HCT116 (cell line): ENCODE results near the gene MTHFR. TPM values are rescaled to one million over a fixed set of nuclear protein-coding genes. Genes with fewer than 3 reads are reported as not detected.

Experiments
- ATAC-seq: fragments of 200-7000 bp; cut with Tn5 transposase; 2 replicates; pipeline ENCODE4 v1.9.1; 2020; ENCODE audit warnings: mild to moderate bottlenecking, moderate library complexity
- BruUV-seq: library from RNA; stranded (reverse); fragments of 400-500 nt; replicated peaks from 2 replicates; lab custom pipeline; 2021; lab: Mats Ljungman, UMichigan
- CTCF ChIA-PET: fragments of 300-600 bp; sonication (Branson Sonifier 250); formaldehyde crosslinking; loops from one replicate; lab custom pipeline; 2021; ENCODE audit warnings: antibody characterized with exemption; lab: Charles Lee
- POLR2A ChIA-PET: fragments of 300-600, 350-600 bp; sonication (Branson Sonifier 250); formaldehyde crosslinking; loops from one replicate; lab custom pipeline; 2021; ENCODE audit warnings: antibody characterized with exemption; lab: Charles Lee
- RAD21 ChIA-PET, 2 experiments: fragments of 300-600 bp; sonication (Branson Sonifier 250); formaldehyde crosslinking; loops; one replicate each; lab custom pipeline; 2023; ENCODE audit warnings: low total read pairs in 2 of 2; ENCODE audit not compliant: uncharacterized antibody in 2 of 2, unreplicated experiment in 2 of 2, low non-redundant PET in 1 of 2; lab: Charles Lee
- DNase-seq: peaks from one replicate; pipeline ENCODE4 v3.0.0-alpha.2; 2010; ENCODE audit warnings: low read depth, low spot score
- H2AFZ ChIP-seq: fragments of 200-600 bp; shearing (Covaris generic), sonication (generic); 2 replicates; pipeline ENCODE4 v1.6.1; 2017; ENCODE audit warnings: low read depth, mixed run types, mixed read lengths, antibody characterized with exemption, low read length; ENCODE audit not compliant: poor library complexity, severe bottlenecking
- H3K27ac ChIP-seq: 2 replicates; pipeline ENCODE4 v1.5.1; 2012; ENCODE audit warnings: low read depth, low read length
- H3K27me3 ChIP-seq: fragments of 200-600 bp; sonication (generic); 2 replicates; pipeline ENCODE4 v1.6.1; 2016; ENCODE audit warnings: mixed run types, low read length, mixed read lengths; ENCODE audit not compliant: insufficient read depth
- H3K36me3 ChIP-seq, 2 experiments: fragments of 200-500 bp in 1 of 2; fragments of 200-600 bp in 1 of 2; sonication (Bioruptor generic) in 1 of 2; sonication (generic) in 1 of 2; 2 replicates each; pipeline versions ENCODE4 v1.5.1 to v1.6.1; 2014 to 2016; ENCODE audit warnings: low read length in 2 of 2, inconsistent platforms in 1 of 2, mixed read lengths in 1 of 2, mixed run types in 1 of 2; ENCODE audit not compliant: insufficient read depth in 2 of 2, control insufficient read depth in 1 of 2
- H3K4me1 ChIP-seq, 2 experiments: fragments of 200-600 bp in 1 of 2; sonication (generic) in 1 of 2; 2 replicates each; pipeline versions ENCODE4 v1.5.1 to v1.6.1; 2012 to 2017; ENCODE audit warnings: low read length in 2 of 2, inconsistent platforms in 1 of 2, mild to moderate bottlenecking in 1 of 2, mixed read lengths in 1 of 2, mixed run types in 1 of 2, moderate library complexity in 1 of 2; ENCODE audit not compliant: insufficient read depth in 2 of 2, control insufficient read depth in 1 of 2
- H3K4me2 ChIP-seq: fragments of 200-600 bp; sonication (generic); 2 replicates; pipeline ENCODE4 v1.6.1; 2017; ENCODE audit warnings: mixed run types, low read length, mixed read lengths
- H3K4me3 ChIP-seq, 2 experiments: fragments of 200-600 bp in 1 of 2; sonication (generic) in 1 of 2; replicated peaks in 1 of 2; 2 replicates each; pipeline ENCODE4 v1.5.1; 2011 to 2016; ENCODE audit warnings: low read length in 2 of 2, control low read depth in 1 of 2, low read depth in 1 of 2, mild to moderate bottlenecking in 1 of 2, mixed read lengths in 1 of 2, mixed run types in 1 of 2
- H3K79me2 ChIP-seq: fragments of 200-600 bp; sonication (generic); 2 replicates; pipeline ENCODE4 v1.6.1; 2017; ENCODE audit warnings: mild to moderate bottlenecking, mixed run types, low read length, moderate library complexity, mixed read lengths; ENCODE audit not compliant: insufficient read depth
- H3K9ac ChIP-seq: fragments of 200-600 bp; sonication (generic); 2 replicates; pipeline ENCODE4 v1.6.1; 2016; ENCODE audit warnings: low read length, mixed read lengths
- H3K9me2 ChIP-seq: fragments of 200-600 bp; sonication (generic), shearing (Covaris generic); 2 replicates; pipeline ENCODE4 v1.6.1; 2017; ENCODE audit warnings: mixed run types, mild to moderate bottlenecking, moderate library complexity; ENCODE audit not compliant: insufficient read depth
- H3K9me3 ChIP-seq, 2 experiments: fragments of 200-500 bp in 1 of 2; fragments of 200-600 bp in 1 of 2; sonication (Bioruptor generic) in 1 of 2; sonication (generic) in 1 of 2; 2 replicates each; pipeline ENCODE4 v1.6.1; 2014 to 2017; ENCODE audit warnings: low read length in 2 of 2, mixed read lengths in 2 of 2, inconsistent platforms in 1 of 2, low read depth in 1 of 2, mild to moderate bottlenecking in 1 of 2, mixed run types in 1 of 2, moderate library complexity in 1 of 2; ENCODE audit not compliant: control insufficient read depth in 1 of 2, insufficient read depth in 1 of 2
- H4K20me1 ChIP-seq: fragments of 200-600 bp; sonication (generic), shearing (Covaris generic); 2 replicates; pipeline ENCODE4 v1.6.1; 2017; ENCODE audit warnings: mixed run types, mild to moderate bottlenecking, moderate library complexity; ENCODE audit not compliant: insufficient read depth
- CBX3 ChIP-seq: IDR thresholded peaks from 2 replicates; pipeline ENCODE4 v1.6.1; 2012; ENCODE audit warnings: low read depth
- CEBPB ChIP-seq: IDR thresholded peaks from 2 replicates; pipeline ENCODE4 v1.6.1; 2012; ENCODE audit warnings: low read depth
- EGR1 ChIP-seq: IDR thresholded peaks from 2 replicates; pipeline ENCODE4 v1.6.1; 2012; ENCODE audit warnings: low read depth
- ELF1 ChIP-seq: IDR thresholded peaks from 2 replicates; pipeline ENCODE4 v1.6.1; 2012; ENCODE audit warnings: low read depth, borderline replicate concordance
- EZH2phosphoT487 ChIP-seq: fragments of 200-600 bp; IDR thresholded peaks from 2 replicates; pipeline ENCODE4 v1.6.1; 2018; ENCODE audit warnings: antibody characterized with exemption, borderline replicate concordance
- FOSL1 ChIP-seq: IDR thresholded peaks from 2 replicates; pipeline ENCODE4 v1.6.1; 2012; ENCODE audit warnings: low read depth
- JUND ChIP-seq: IDR thresholded peaks from 2 replicates; pipeline ENCODE4 v1.6.1; 2012
- POLR2A ChIP-seq: IDR thresholded peaks from 2 replicates; pipeline ENCODE4 v1.7.0; 2011; ENCODE audit warnings: borderline replicate concordance; ENCODE audit not compliant: insufficient read depth, insufficient read length; ENCODE audit errors: extremely low read depth
- POLR2AphosphoS5 ChIP-seq: IDR thresholded peaks from 2 replicates; pipeline ENCODE4 v1.6.1; 2011; ENCODE audit warnings: mild to moderate bottlenecking, low read depth, low read length, moderate library complexity
- RAD21 ChIP-seq: IDR thresholded peaks from 2 replicates; pipeline ENCODE4 v1.6.1; 2012; ENCODE audit warnings: low read depth, mild to moderate bottlenecking
- SIN3A ChIP-seq: IDR thresholded peaks from 2 replicates; pipeline ENCODE4 v1.6.1; 2012; ENCODE audit warnings: low read depth
- SRF ChIP-seq: IDR thresholded peaks from 2 replicates; pipeline ENCODE4 v1.6.1; 2012; ENCODE audit warnings: low read depth
- TCF7L2 ChIP-seq: IDR thresholded peaks from 2 replicates; pipeline ENCODE4 v1.7.0; 2011; ENCODE audit warnings: borderline replicate concordance, inconsistent platforms; ENCODE audit not compliant: insufficient read depth, insufficient read length; ENCODE audit errors: extremely low read depth
- YY1 ChIP-seq: IDR thresholded peaks from 2 replicates; pipeline ENCODE4 v1.6.1; 2011; ENCODE audit warnings: low read length, low read depth, moderate library complexity, mild to moderate bottlenecking; ENCODE audit not compliant: insufficient replicate concordance; ENCODE audit errors: extremely low read depth
- ZFX ChIP-seq: fragments of 450-650 bp; IDR thresholded peaks from 2 replicates; pipeline ENCODE4 v1.6.1; 2017
- ZNF274 ChIP-seq: fragments of 200-500 bp; sonication (Bioruptor generic); IDR thresholded peaks from 2 replicates; pipeline ENCODE4 v1.6.1; 2014; ENCODE audit warnings: mild to moderate bottlenecking, low read depth, low read length, inconsistent platforms
- intact Hi-C: fragments of 100-400 bp; cut with micrococcal nuclease; formaldehyde crosslinking; loops from 2 replicates; pipeline ENCODE4 v1.10.0; 2022
- total RNA-seq: library from RNA; stranded (reverse); gene quantifications from one replicate; pipeline ENCODE4 v1.2.1, GENCODE V29; 2021; ENCODE audit not compliant: unreplicated experiment
- TF ChIP-seq, protein P1 (sequence below): IDR thresholded peaks from 2 replicates; pipeline ENCODE4 v1.6.1; 2012; ENCODE audit warnings: low read depth
- TF ChIP-seq, protein P2 (sequence below): IDR thresholded peaks from 2 replicates; pipeline ENCODE4 v1.6.1; 2012
- TF ChIP-seq, protein P3 (sequence below): IDR thresholded peaks from 2 replicates; pipeline ENCODE4 v1.6.1; 2011; ENCODE audit warnings: mild to moderate bottlenecking, low read length, moderate library complexity; ENCODE audit not compliant: insufficient replicate concordance; ENCODE audit errors: extremely low read depth
- TF ChIP-seq, protein P4 (sequence below): IDR thresholded peaks from 2 replicates; pipeline ENCODE4 v1.6.1; 2012

MTHFR gene
- total RNA-seq, 1 experiment from 2014 or later, result 20.9 TPM

DNA sequence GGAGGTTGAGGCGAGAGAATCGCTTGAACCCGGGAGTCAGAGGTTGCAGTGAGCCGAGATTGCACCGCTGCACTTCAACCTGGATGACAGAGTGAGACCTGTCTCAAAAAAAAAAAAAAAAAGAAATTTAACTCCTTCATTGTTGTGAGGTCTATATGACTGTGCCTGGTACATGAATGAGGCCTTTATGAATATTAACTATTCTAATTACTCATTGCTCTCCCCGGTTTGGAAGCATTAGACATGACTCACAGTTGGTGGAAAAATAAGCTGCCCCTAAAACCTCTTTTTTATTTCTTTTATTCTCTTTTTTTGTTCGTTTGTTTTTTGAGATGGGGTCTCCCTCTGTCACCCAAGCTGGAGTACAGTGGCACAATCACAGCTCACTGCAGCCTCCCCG, 49.7 kb upstream of the MTHFR start:
- BruUV-seq, result no TSS peak
- H3K79me2 ChIP-seq, result no peaks in the 10 kb centered on the region
- H4K20me1 ChIP-seq, result no peaks in the 10 kb centered on the region
- H3K9ac ChIP-seq, result no peak overlapping the region
- RAD21 ChIA-PET, result no interaction called here
- no peak overlapping the region for H3K4me3 ChIP-seq
- H3K9me2 ChIP-seq, result no peaks in the 10 kb centered on the region
- POLR2A ChIA-PET, result interaction anchor here (2.0 kb wide), 1 partner anchor 53 kb away, joined by 7 read pairs; no protein-coding TSS in a partner anchor
- CTCF ChIA-PET, result no interaction called here
- no peak for DNase-seq
- no peaks in the 10 kb centered on the region for H3K9me3 ChIP-seq
- no peak overlapping the region for H2AFZ ChIP-seq
- no peak overlapping the region for H3K27ac ChIP-seq
- peaks cover 44% of the 10 kb centered on the region for H3K27me3 ChIP-seq
- no peak overlapping the region for H3K4me2 ChIP-seq
- no peak for TF ChIP-seq YY1
- no peak for TF ChIP-seq EZH2phosphoT487
- TF ChIP-seq, protein P1, sequence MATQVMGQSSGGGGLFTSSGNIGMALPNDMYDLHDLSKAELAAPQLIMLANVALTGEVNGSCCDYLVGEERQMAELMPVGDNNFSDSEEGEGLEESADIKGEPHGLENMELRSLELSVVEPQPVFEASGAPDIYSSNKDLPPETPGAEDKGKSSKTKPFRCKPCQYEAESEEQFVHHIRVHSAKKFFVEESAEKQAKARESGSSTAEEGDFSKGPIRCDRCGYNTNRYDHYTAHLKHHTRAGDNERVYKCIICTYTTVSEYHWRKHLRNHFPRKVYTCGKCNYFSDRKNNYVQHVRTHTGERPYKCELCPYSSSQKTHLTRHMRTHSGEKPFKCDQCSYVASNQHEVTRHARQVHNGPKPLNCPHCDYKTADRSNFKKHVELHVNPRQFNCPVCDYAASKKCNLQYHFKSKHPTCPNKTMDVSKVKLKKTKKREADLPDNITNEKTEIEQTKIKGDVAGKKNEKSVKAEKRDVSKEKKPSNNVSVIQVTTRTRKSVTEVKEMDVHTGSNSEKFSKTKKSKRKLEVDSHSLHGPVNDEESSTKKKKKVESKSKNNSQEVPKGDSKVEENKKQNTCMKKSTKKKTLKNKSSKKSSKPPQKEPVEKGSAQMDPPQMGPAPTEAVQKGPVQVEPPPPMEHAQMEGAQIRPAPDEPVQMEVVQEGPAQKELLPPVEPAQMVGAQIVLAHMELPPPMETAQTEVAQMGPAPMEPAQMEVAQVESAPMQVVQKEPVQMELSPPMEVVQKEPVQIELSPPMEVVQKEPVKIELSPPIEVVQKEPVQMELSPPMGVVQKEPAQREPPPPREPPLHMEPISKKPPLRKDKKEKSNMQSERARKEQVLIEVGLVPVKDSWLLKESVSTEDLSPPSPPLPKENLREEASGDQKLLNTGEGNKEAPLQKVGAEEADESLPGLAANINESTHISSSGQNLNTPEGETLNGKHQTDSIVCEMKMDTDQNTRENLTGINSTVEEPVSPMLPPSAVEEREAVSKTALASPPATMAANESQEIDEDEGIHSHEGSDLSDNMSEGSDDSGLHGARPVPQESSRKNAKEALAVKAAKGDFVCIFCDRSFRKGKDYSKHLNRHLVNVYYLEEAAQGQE, result no peak
- TF ChIP-seq, protein P2, sequence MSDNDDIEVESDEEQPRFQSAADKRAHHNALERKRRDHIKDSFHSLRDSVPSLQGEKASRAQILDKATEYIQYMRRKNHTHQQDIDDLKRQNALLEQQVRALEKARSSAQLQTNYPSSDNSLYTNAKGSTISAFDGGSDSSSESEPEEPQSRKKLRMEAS, result no peak
- TF ChIP-seq CBX3, result no peak
- TF ChIP-seq ZNF274, result no peak
- no peak for TF ChIP-seq SRF
- TF ChIP-seq POLR2A, result no peak
- TF ChIP-seq EGR1, result no peak
- TF ChIP-seq, protein P3, sequence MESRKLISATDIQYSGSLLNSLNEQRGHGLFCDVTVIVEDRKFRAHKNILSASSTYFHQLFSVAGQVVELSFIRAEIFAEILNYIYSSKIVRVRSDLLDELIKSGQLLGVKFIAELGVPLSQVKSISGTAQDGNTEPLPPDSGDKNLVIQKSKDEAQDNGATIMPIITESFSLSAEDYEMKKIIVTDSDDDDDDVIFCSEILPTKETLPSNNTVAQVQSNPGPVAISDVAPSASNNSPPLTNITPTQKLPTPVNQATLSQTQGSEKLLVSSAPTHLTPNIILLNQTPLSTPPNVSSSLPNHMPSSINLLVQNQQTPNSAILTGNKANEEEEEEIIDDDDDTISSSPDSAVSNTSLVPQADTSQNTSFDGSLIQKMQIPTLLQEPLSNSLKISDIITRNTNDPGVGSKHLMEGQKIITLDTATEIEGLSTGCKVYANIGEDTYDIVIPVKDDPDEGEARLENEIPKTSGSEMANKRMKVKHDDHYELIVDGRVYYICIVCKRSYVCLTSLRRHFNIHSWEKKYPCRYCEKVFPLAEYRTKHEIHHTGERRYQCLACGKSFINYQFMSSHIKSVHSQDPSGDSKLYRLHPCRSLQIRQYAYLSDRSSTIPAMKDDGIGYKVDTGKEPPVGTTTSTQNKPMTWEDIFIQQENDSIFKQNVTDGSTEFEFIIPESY, result no peak
- no peak for TF ChIP-seq ZFX
- TF ChIP-seq, protein P4, sequence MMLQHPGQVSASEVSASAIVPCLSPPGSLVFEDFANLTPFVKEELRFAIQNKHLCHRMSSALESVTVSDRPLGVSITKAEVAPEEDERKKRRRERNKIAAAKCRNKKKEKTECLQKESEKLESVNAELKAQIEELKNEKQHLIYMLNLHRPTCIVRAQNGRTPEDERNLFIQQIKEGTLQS, result no peak
- TF ChIP-seq JUND, result no peak
- no peak for TF ChIP-seq POLR2AphosphoS5
- TF ChIP-seq TCF7L2, result no peak
- no peak for TF ChIP-seq CEBPB
- no peak for TF ChIP-seq ELF1
- no peak for TF ChIP-seq SIN3A
- TF ChIP-seq RAD21, result no peak
- no peak for TF ChIP-seq FOSL1
- intact Hi-C loops, result no loop called here
- ATAC-seq, result no peak
- no peaks in the 10 kb centered on the region for H3K36me3 ChIP-seq
- no peaks in the 10 kb centered on the region for H3K4me1 ChIP-seq
